GM12878 (cell line): ENCODE measurements around the gene CGAS. TPM values are rescaled to one million over a fixed set of nuclear protein-coding genes. Genes with fewer than 3 reads are reported as not detected.

Experiments used
- ATAC-seq: fragments of 200-7000 bp; cut with Tn5 transposase; 3 replicates; pipeline ENCODE4 v1.9.1; 2020; ENCODE audit warnings: mild to moderate bottlenecking, moderate library complexity
- BruUV-seq: library from RNA; stranded (reverse); fragments of 400-500 nt; replicated peaks from 2 replicates; lab custom pipeline; 2021; lab: Mats Ljungman, UMichigan
- CTCF ChIA-PET: fragments of 300-600 bp; sonication (Branson Sonifier 250); formaldehyde crosslinking; extraction: SDS; loops from one replicate; lab custom pipeline; 2021; ENCODE audit warnings: inconsistent platforms; lab: Yijun Ruan, JAX
- POLR2A ChIA-PET: fragments of 350-600 bp; formaldehyde crosslinking; extraction: SDS; loops from one replicate; lab custom pipeline; 2021; ENCODE audit warnings: inconsistent platforms; lab: Charles Lee
- RAD21 ChIA-PET: fragments of 300-600 bp; sonication (Branson Sonifier 250); formaldehyde crosslinking; loops from one replicate; lab custom pipeline; 2023; ENCODE audit warnings: antibody characterized with exemption; ENCODE audit not compliant: unreplicated experiment; lab: Charles Lee
- SMC1A ChIA-PET: fragments of 300-600 bp; sonication (Branson Sonifier 250); formaldehyde crosslinking; loops from one replicate; lab custom pipeline; 2023; ENCODE audit not compliant: unreplicated experiment, uncharacterized antibody; lab: Charles Lee
- DNase-seq: peaks from one replicate; pipeline ENCODE4 v3.0.0-alpha.2; 2011; ENCODE audit warnings: low read depth, low spot score
- FAIRE-seq: peaks from 3 replicates; lab custom pipeline; 2011; peaks lifted over from hg19 to GRCh38; lab: Jason Lieb, UNC
- H2AFZ ChIP-seq: 2 replicates; pipeline ENCODE4 v1.6.0; 2011; ENCODE audit warnings: low read depth, low read length, control low read depth; ENCODE audit not compliant: control insufficient read depth
- H3K27ac ChIP-seq: 2 replicates; pipeline ENCODE4 v1.5.1; 2011; ENCODE audit warnings: control low read depth; ENCODE audit not compliant: control insufficient read depth, insufficient read depth
- H3K27me3 ChIP-seq, 2 experiments: replicated peaks in 1 of 2; 2 replicates each; pipeline versions ENCODE4 v1.6.0 to v1.6.1; 2011; ENCODE audit warnings: low read length in 1 of 2; ENCODE audit not compliant: control insufficient read depth in 2 of 2, insufficient read depth in 2 of 2
- H3K36me3 ChIP-seq, 2 experiments: 2 replicates each; pipeline ENCODE4 v1.5.1; 2011; ENCODE audit warnings: low read length in 1 of 2; ENCODE audit not compliant: control insufficient read depth in 2 of 2, insufficient read depth in 2 of 2
- H3K4me1 ChIP-seq: 2 replicates; pipeline ENCODE4 v1.6.1; 2011; ENCODE audit warnings: mild to moderate bottlenecking, low read length, moderate library complexity, mixed read lengths; ENCODE audit not compliant: control insufficient read depth, insufficient read depth
- H3K4me2 ChIP-seq: 2 replicates; pipeline ENCODE4 v1.6.0; 2011; ENCODE audit warnings: control low read depth; ENCODE audit not compliant: control insufficient read depth, insufficient read depth
- H3K4me3 ChIP-seq: fragments of 200-600 bp; sonication (generic); 2 replicates; pipeline ENCODE4 v1.5.1; 2016
- H3K79me2 ChIP-seq: 2 replicates; pipeline ENCODE4 v1.6.0; 2011; ENCODE audit warnings: low read length; ENCODE audit not compliant: control insufficient read depth, insufficient read depth
- H3K9ac ChIP-seq: 2 replicates; pipeline ENCODE4 v1.8.0; 2011; ENCODE audit warnings: low read length, control low read depth, mixed read lengths; ENCODE audit not compliant: control insufficient read depth, insufficient read depth
- H3K9me3 ChIP-seq: replicated peaks from 3 replicates; pipeline ENCODE4 v1.5.1; 2011; ENCODE audit warnings: mild to moderate bottlenecking, low read length; ENCODE audit not compliant: control insufficient read depth, insufficient read depth
- H4K20me1 ChIP-seq: 2 replicates; pipeline ENCODE4 v1.6.0; 2011; ENCODE audit not compliant: control insufficient read depth, insufficient read depth
- BRCA1 ChIP-seq: IDR thresholded peaks from 2 replicates; pipeline ENCODE4 v1.6.1; 2011; ENCODE audit warnings: low read depth, low read length, improper control_type of control experiment
- E2F4 ChIP-seq: IDR thresholded peaks from 2 replicates; pipeline ENCODE4 v1.6.1; 2012; ENCODE audit warnings: low read depth, low read length, improper control_type of control experiment
- NFIC ChIP-seq: IDR thresholded peaks from 2 replicates; pipeline ENCODE4 v1.6.1; 2012; ENCODE audit warnings: low read depth, mild to moderate bottlenecking, inconsistent platforms, low read length, moderate library complexity
- NFYB ChIP-seq: IDR thresholded peaks from 2 replicates; pipeline ENCODE4 v1.6.1; 2011; ENCODE audit warnings: low read depth, mild to moderate bottlenecking, low read length, improper control_type of control experiment, moderate library complexity; ENCODE audit not compliant: insufficient read depth
- PAX5 ChIP-seq: IDR thresholded peaks from 2 replicates; pipeline ENCODE4 v1.6.1; 2011; ENCODE audit warnings: low read depth, low read length, borderline replicate concordance
- PBX3 ChIP-seq: IDR thresholded peaks from 2 replicates; pipeline ENCODE4 v1.6.1; 2011; ENCODE audit warnings: mild to moderate bottlenecking, low read depth, low read length, moderate library complexity; ENCODE audit not compliant: insufficient replicate concordance
- SPI1 ChIP-seq: IDR thresholded peaks from 2 replicates; pipeline ENCODE4 v1.6.1; 2011; ENCODE audit warnings: low read depth, mild to moderate bottlenecking, low read length, moderate library complexity, borderline replicate concordance; ENCODE audit not compliant: insufficient read depth
- YY1 ChIP-seq: IDR thresholded peaks from 2 replicates; pipeline ENCODE4 v1.6.1; 2011; ENCODE audit warnings: low read depth, mild to moderate bottlenecking, low read length
- ZNF592 ChIP-seq: fragments of 450-650 bp; IDR thresholded peaks from 2 replicates; pipeline ENCODE4 v1.6.1; 2017; ENCODE audit warnings: mild to moderate bottlenecking, moderate library complexity
- ZSCAN29 ChIP-seq: fragments of 450-650 bp; IDR thresholded peaks from 2 replicates; pipeline ENCODE4 v1.6.1; 2017; ENCODE audit warnings: mild to moderate bottlenecking, moderate library complexity
- whole genome bisulfite sequencing: methylation state at CpG from one replicate; pipeline ENCODE4 v1.1.6; 2016; ENCODE audit warnings: low lambda C conversion rate; ENCODE audit not compliant: insufficient replicate concordance, insufficient coverage; ENCODE audit errors: missing lambda C conversion rate; 5-methylcytosine and 5-hydroxymethylcytosine counted together
- in situ Hi-C: fragments of 300-500 bp; cut with MboI; formaldehyde crosslinking; loops from 9 replicates; pipeline ENCODE4 v1.14.3; 2018; ENCODE audit warnings: mixed read lengths
- intact Hi-C: fragments of 100-400 bp; cut with micrococcal nuclease; formaldehyde crosslinking; loops from one replicate; pipeline ENCODE4 v1.14.2; 2022; ENCODE audit not compliant: unreplicated experiment
- polyA plus RNA-seq, 11 experiments: library from polyadenylated mRNA; depleted of rRNA in 4 of 11; unstranded in 6 of 11; stranded (reverse) in 5 of 11; fragments of >200 nt; fragmentation: Nextera tagmentation in 4 of 11; fragmentation: Illumina TruSeq in 1 of 11; extraction: Ambion mirVana in 4 of 11; extraction: Trizol in 1 of 11; gene quantifications; 1 replicate in 1 of 11; 2 replicates in 10 of 11; pipeline versions ENCODE4 v1.2.1 to v1.2.3, GENCODE V29; 2011 to 2016; ENCODE audit warnings: inconsistent platforms in 2 of 11, missing spikeins in 2 of 11, low read depth in 1 of 11
- total RNA-seq, 4 experiments: library from RNA; depleted of rRNA in 3 of 4; stranded (reverse); fragments of >200 nt in 3 of 4; fragmentation: Illumina TruSeq in 1 of 4; extraction: Trizol in 1 of 4; gene quantifications; 2 replicates each; pipeline versions ENCODE4 v1.2.1 to v1.2.3, GENCODE V29; 2013 to 2021

The CGAS gene
- total and polyA plus RNA-seq, 10 of the 15 experiments (the other 5 are each of a cell fraction or from before 2014, with no cell fraction given), result 4.7 to 30.2 (median 22.1) TPM

- H3K27ac ChIP-seq, result no peak overlapping the region
- no peaks in the 10 kb centered on the region for H4K20me1 ChIP-seq
- ChIA-PET POLR2A (no interaction called here), RAD21 (interaction anchor here (0.8 to 3.0 kb wide), 10 partner anchors 13 to 772 kb away, joined by 3 to 22 read pairs (median 4); no protein-coding TSS in a partner anchor), SMC1A (interaction anchor here (1.0 to 1.7 kb wide), 9 partner anchors 9 to 977 kb away, joined by 3 to 10 read pairs (median 4); partner anchors contain the start of gene MTO1), CTCF (interaction anchor here (0.6 to 2.3 kb wide), 24 partner anchors 9 to 973 kb away, joined by 3 to 22 read pairs (median 4); no protein-coding TSS in a partner anchor)
- intact Hi-C loops (loop anchor here (1.0 to 5.0 kb wide), 2 partner anchors 59 to 264 kb away; partner anchors contain the start of gene SLC17A5), in situ Hi-C loops (no loop called here)
- peak overlapping the region; percentile 90; the same call in 1 of the 2 replicates for H3K4me2 ChIP-seq
- FAIRE-seq, result no peak
- H3K9ac ChIP-seq, result peak overlapping the region; percentile 60; the same call in 1 of the 2 replicates
- no TSS peak for BruUV-seq
- peak overlapping the region; percentile 51 for H3K4me3 ChIP-seq
- peak; percentile 49 for ATAC-seq
- no peaks in the 10 kb centered on the region for H3K36me3 ChIP-seq
- no peaks in the 10 kb centered on the region for H3K79me2 ChIP-seq
- TF ChIP-seq E2F4, result no peak
- TF ChIP-seq PBX3, result no peak
- TF ChIP-seq ZSCAN29, result no peak
- TF ChIP-seq BRCA1, result no peak
- TF ChIP-seq SPI1, result no peak
- no peak for TF ChIP-seq NFYB
- TF ChIP-seq PAX5, result no peak
- no peak for TF ChIP-seq ZNF592
- no peak for TF ChIP-seq YY1
- TF ChIP-seq NFIC, result no peak
- H2AFZ ChIP-seq, result peak overlapping the region; percentile 93
- H3K9me3 ChIP-seq, result no peaks in the 10 kb centered on the region
- no peaks in the 10 kb centered on the region for H3K27me3 ChIP-seq
- 67% methylated on average over 4 of the region's 4 CpGs for WGBS
- no peaks in the 10 kb centered on the region for H3K4me1 ChIP-seq
- no peak for DNase-seq
These were observed 63.7 kb downstream of the CGAS start for GRCh38 chr6:73388433-73388799.
